Activated naive CD8-positive, alpha-beta T cell treated with anti-CD3 and anti-CD28 coated beads, Interleukin-2, amount 50 U/mL, for 16 hours (primary cell): ENCODE measurements around the gene LRRC3.

Source experiments
- DNase-seq: peaks from one replicate; pipeline ENCODE4 v3.0.0-alpha.2; 2020; ENCODE audit warnings: low read depth, low spot score

The LRRC3 gene

DNA sequence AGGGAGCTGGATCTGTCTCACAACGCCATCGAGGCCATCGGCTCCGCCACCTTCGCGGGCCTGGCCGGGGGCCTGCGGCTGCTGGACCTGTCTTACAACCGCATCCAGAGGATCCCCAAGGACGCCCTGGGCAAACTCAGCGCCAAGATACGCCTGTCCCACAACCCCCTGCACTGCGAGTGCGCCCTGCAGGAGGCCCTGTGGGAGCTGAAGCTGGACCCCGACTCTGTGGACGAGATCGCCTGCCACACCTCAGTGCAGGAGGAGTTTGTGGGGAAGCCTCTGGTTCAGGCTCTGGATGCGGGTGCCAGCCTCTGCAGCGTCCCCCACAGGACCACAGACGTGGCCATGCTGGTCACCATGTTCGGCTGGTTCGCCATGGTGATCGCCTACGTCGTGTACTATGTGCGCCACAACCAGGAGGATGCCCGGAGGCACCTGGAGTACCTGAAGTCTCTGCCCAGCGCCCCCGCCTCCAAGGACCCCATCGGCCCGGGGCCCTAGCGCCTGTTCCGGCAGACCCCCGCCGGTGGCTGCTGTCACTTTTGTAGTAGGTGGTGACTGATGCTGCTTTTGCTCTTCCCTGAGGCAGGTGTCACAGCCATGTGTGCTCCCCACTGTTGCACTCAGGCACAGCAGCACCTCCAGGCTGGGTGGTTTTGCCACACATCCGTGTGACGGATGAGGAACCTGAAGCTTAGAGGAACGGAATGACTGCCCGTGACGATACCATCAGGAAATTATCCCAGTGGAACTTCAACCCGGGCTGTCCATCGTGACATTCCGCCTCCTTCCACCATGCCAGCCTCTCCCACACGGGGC is 1.8 kb downstream of the LRRC3 start:
- DNase-seq = no peak

DNA sequence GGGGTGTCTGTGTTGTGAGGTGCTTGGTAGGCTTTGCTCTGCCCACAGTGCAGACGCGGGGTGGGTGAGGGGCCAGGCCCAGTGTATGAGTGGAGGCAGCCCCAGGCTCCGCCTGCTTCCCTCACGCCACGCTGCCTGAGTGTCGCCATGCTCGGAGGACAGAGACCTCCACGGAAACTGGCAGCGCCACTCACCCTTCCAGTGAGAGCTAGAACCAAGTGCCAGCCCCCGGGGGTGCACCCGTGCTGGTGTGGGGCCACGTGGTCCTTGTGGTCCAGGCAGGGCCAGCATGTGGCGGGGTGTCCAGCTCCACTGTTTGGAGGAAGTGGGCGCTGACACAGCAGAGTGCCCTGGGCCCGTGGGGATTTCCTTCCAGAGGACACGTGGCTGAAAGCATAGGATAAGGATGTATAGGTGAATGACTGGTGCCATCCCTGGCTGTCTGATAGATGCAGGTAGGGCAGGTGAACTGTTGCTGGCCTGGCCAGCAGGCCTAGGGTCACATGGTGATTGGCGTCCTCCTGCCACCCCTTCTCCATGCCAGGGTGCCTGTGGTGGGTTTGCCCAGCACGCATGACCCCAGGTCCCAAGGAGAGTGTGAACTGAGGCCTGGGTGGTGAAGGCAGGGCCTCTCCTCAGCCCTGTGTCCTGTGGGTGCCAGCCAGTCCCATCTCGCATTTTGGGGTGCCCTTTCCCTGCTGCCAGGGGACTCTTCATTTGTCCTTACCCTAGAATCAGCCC is 3.8 kb downstream of the LRRC3 start:
- no peak for DNase-seq

DNA sequence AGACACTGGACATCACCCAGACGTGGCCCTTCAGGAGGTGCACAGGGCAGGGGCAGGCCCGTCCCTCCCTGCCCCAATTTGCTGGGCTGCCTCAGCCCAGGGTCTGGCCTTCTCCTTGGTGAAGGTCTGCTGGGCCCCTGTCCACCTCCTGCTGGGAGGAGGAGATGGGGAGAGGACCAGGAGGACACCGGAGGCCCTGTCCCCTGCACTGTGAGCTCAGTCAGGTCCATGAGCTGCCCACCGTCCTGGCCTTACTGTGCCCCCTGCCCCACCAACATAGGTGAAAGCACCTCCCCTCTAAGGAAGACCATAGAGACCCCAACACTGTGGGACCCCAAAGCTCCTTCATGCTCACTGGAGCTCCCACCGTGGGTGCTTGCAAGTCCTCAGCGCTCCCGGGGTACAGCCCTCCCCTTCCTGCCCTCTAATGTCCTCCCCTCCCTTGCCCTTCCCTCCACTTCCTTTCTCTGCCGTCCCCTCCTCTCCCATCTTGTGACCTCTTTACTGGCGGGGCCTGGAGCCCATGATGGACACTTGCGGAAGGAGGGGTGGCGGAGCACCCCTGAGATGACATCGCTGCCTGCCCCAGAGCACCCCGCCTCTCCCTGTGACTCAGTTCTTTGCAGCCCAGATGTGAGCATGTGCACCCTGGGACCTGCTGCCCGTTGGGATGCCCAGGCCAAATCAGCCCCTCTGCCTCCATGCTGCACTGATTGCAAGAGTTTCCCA is 4.6 kb downstream of the LRRC3 start:
- no peak for DNase-seq

DNA sequence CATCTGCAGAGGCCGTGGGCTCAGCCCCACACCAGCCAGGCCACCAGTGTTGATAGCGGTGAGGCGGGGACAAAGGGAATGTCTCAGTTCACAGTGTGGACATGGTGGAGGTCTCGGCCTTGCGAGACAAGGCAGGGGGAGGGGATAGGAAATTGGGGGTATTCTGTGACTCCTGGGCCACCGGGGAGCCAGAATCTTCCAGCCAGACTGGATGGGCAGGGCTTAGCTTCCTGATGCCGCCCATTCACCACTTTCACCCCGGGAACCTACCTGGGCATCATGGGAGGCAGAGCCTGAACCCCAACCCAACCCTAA is 5.1 kb downstream of the LRRC3 start:
- DNase-seq = no peak

DNA sequence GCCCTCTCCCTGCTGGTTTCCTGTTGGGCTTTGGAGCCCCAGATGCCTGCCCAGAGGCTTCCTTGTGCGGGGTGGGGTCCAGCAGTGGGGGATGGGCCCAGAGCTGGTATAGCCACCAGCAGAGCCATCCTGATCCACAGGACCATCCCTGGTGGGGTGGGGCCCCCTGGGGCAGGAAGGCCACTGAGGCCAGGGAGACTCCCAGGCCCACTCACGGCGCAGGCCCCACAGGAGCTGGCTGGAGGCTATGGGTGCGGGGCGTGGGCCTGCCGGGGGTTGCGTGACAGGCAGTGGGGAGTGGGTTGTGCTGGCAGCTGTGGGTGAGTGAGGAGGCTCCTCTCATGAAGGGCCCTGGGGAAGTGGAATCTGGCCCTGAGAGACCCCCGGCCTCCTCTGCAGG is 5.7 kb downstream of the LRRC3 start:
- DNase-seq = no peak

DNA sequence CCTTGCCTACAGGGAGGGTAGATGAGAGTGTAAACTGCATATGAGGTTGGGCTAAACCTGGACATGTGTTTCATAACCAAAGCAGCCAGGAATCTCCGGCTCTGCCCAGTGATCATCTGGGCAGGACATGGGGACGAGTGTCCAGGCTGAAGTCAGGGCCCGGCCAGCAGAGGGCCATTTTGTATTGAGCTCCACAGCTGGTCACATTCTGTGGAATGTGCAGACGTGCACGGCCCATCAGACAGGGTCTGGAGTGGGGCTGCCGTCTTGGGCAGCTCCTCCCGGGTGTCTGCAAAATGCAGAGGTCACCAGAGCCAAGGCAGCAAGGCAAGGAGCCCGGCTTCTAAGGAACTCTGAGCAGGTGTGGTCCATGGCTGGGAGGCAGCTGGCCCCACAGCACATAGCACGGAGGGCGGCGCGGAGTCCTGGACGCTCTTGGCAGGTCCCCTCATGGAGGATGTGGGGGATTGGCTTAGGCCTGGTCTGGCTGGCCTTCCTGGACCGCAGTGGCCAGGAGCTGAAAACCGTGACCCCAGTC is 6.2 kb downstream of the LRRC3 start:
- no peak for DNase-seq

DNA sequence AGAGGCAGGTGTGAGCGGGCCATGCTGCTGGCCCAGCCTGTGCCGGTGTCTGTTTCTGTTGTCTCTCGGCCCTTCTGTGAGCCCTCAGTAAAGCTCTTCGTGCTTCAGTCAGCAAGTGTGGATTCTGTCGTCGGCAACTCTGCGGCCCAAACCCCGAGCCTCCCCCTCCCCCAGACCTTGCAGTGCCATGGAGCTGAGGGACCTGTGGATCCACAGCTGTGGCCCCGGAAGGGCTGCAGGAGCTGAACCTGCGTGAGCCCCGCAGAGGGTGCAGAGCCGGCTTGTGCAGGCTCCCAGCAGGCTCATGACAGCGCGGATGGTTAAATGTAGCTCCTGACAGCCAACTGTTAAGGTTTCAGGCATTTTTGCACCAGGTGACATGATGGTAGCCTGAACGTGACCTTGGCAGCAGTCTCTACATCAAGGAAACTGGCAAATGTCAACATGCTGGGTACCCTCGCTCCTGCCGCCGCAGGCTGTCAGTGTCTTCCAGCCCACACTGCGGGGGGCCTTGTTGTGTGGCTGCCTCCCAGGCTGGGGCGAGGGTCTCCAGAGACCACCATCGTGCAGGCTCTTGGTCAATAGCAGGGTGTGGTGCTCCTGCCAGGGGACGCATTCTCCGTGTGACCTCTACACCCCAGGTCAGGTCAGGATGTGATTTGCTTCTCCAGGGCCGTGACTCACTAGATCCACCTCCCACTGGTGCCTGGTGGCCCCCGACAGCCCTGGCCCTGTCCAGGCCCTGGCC is 7.0 kb downstream of the LRRC3 start:
- no peak for DNase-seq

DNA sequence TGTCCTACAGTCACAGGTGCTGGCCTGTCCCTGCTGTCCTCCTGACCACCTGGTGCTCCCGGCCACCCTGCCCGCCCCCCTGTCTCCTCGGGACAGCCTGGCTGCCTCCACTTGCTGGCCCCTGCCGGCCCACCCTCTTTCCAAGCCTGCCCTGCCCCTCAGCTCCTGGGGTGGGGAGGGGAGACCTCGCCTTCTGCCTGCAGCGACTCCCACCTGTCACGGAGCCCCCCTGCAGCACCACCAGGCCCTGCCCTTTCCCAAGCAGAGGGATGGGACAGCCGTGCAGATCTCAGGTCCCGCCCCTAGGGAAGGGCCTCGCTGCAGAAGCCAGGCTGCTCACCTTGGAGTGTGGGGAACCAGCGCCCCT is 7.5 kb downstream of the LRRC3 start:
- no peak for DNase-seq

DNA sequence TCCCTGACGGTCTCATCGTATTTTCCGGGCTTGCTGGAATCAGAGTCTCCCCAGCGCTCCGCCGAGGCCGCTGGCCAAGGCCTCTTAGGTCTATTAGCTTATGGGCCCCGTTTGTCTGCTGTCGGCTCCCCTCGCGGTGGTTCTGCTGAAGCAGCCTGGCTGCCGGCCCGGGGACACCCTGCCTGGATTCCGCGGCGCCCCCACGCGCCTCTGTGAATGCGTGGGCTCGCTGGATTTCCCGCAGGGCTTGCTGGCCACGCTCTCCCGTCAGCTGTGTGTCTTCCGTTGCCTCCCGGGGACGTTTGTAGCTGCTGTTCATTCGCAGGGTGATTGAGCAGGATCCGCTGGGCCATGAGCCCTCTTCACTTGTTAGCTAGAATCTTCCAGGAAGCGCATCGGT is 8.4 kb downstream of the LRRC3 start:
- DNase-seq = no peak

DNA sequence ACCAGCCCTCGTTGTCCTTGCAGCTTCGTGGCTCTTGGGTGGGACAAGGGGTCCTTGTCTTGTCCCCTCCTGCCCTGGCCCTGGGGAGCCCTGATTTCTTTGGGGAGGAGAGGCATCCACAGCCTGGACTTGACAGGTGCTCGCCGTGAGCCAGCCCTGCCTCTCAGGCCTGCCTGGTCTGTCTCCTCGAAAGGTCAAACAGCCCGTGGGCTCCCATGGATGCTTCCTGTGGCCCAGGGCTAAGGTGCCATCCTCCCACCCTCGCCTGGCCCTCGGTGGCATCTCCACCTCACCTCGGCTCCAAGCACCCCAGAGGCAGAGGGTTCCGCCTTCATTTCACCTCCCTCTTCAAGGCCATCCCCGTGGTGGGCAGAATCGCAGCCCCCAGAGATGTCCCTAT is 9.0 kb downstream of the LRRC3 start:
- DNase-seq = no peak

DNA sequence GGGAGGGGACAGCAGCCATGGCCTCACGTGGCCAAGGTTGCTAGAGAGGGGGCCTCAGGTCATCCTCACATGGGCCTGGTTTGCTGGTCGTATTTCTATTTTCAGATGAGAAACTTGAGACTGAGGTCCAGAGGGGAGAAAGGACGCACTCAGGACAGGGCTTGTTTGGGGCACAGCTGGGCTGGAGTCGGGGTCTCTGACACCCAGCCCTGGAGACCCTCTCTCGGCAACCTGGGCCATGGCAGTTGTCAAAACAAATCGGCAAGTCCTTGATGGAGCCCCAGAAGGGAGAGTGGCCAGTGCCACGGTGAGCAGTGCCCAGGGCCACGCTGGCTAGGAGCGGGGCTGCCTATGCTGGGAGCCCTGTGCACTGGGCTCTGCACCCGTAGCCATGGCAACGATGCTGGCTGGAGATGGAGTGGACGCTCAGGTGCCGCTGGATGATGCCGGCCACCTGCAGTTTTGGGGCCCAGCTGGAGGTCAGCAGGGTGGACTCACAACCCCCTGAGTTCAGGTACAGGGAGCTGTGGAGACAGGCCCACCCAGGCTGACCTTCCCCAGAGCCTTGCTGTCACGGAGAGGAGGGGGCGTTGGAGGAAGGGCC is 11.1 kb downstream of the LRRC3 start:
- no peak for DNase-seq

DNA sequence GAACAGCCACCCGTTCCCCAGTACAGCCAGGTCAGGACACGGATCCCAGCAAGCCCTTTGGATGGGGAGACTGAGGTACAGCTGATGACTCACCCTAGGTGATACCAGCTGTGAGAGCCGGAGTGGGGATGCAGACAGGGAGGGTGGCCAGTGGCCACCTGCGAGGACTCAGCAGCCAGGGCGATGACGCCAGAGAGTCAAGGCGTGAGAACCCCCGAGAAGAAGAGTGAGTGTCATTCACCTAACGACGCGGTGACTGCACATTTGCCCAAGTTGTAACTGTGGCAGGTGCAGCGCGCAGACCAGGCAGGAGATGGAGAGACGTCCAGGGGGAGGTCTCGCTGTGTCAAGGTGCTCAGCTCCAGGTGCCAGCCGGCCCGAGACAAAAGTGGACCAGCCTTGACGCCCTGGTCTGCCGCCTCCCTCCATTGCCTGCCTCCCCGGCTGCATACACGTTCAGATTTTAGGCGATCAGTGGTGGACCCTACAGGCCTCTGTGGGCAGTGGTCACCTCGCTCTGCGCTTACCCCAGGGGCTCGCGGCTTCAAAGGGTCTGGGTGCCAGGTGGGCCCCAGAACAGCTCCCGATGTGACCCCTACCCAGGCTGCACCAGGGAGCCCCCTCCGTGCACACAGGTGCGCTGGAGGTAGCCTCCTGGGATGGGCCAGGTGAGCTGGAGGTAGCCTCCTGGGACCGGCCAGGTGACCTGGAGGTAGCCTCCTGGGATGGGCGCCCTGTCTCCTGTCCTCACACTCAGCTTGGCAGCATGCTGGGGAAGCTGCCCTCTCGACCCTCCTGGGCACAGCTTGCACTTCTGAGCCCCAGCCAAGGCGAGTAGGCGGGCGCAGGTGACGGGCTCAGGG is 11.9 kb downstream of the LRRC3 start:
- no peak for DNase-seq

DNA sequence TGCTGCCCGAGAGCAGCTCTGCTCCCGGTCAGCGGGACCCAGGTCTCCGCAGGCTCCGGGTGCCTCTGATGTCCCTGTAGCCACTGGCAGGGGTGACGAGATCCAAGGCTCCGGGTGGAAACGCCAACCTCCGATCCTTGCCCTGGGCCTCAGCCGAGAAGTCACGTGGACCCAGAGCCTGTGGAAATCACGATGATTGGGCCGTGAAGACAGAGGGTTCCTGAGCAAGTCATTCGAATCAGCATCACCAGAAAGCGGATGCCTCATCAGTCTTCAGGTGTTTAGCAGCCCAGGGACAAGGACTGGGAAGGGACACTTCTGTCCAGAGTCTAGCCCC is 12.5 kb downstream of the LRRC3 start:
- DNase-seq = no peak

DNA sequence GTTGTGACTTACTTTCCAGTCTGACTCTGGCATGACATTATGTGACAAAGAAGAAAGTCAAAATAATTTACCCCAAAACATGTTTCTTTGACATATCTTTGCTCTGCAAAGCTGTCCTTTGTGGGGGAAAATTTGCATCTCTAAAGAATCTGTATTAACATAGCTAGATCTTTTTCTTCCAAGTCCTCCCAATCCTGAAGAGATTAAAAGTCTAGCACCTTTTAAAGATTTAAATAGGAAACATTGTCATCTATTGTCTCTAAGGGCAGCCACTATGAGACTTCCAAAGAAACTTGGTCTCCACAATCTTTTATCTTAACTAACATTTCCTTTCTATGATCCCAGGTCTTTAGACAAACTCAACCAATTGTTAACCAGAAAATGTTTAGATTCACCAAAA is 16.0 kb downstream of the LRRC3 start:
- DNase-seq = no peak

DNA sequence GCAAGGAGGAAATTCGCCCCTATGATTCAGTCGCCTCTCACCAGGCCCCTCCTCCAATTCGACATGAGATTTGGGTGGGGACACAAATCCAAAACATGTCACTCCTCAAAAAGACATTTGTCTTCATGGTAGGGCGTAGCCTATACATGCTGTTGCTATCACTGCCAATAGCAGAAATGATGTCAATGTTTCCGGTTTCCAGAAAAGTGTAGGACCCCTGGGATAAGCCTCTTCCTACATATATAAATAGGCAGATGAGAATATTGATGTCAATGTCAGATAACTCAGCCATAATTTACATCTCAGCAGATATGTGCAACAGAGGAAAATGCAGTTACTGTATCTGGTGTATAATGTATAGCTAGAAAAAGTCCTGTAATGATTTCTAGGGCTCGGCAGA is 16.7 kb downstream of the LRRC3 start:
- no peak for DNase-seq

DNA sequence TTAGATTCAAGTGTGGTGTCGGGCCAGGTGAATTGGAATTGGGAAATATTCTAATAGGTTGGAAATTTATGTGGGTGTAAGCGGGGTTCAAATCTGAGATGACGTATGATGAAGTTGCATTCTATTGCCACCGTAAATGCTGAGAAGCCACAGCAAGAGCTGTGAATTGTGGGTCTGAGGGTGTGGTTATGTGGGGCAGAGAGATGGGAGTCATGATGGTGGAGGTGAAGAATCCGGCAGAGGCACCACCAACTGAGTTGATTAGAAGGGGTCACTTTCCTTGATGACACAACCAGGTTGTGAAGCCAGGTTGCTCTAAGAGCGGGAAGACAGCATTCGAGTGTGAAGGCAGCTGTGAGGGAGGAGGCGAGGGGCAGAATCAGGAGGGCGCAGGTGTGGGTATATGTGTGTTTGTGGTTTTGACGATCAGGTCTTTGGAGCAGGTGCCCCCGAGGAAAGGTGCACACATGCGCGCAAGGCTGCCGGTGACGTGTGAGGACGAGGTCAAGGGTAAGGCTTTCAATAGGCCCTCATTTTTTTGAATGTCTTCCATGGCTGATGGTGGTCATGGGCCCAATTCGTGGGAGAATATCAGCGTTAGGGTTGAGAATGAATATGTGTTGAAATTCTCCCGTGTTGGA is 18.7 kb downstream of the LRRC3 start:
- DNase-seq = no peak

DNA sequence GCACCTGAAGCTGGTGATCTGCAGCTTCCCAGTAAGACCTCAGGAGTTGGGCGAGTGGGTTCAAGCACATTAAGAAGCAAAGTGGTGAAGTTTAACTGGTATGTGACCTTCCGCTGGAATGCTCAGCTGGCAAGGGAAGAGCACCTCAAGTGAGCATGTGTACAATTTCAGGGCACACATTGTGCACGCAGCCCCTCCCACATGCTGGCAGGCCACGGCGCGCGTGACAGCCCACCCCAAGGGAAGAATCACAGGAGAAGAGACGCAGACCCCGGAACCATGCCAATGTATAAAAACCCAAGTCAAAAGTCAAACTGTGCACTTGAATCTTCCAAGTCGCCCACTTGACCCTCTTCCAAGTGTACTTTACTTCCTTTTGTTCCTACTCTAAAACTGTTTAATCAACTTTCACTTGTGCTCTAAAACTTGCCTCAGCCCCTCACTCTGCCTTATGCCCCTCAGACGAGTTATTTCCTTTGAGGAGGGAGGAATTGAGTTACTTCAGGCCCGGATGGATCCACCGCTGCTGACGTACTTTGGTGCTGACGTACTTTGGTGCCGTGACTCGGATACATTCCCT is 20.0 kb downstream of the LRRC3 start:
- no peak for DNase-seq

DNA sequence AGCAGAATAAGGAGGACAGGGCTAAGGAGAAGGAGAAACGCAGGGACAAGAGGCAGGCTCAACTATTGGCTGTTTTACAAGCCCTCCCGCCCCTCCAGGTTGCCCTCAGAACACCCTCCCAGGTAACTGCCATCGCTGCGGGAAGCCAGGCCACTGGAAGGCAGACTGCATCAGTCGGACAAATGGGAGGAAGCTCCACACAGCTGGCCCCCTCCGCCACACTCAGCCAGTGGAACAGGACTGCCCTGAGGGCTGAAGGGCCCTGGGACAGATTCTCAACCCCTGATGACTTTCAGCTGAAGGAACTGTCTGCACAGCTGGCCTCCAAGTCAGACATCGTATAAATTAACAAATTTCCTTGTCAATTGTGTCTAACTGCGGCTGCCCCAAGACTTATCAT is 21.8 kb downstream of the LRRC3 start:
- no peak for DNase-seq

DNA sequence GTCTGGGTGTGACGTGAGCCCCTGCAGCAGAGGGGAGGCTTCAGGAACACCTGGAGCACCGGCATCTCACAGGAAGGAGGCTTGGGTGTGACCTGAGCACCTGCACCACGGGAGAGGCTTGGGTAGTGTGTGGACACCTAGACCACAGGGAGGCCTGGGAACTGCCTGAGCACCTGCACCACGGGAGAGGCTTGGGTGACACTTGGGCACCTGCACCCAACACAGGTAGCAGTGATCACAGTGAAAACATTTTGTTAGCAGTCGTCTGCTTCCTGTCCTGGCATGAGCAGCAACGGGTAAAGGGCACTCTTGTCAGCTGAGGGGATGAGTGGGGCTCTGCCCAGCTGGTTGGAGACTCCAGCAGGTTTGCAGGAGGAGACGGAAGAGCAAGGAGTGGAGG is 22.4 kb downstream of the LRRC3 start:
- DNase-seq = no peak
